Testis (tissue), 2 donors: ENCODE data around the gene CTIF.

Experiments used
- CTCF ChIP-seq, 3 experiments: fragments of 450-650 bp in 2 of 3; fragments of 200-600 bp in 1 of 3; sonication (generic) in 1 of 3; IDR thresholded peaks; one replicate each; pipeline ENCODE4 v1.5.1; 2016 to 2019; ENCODE audit warnings: antibody characterized with exemption in 3 of 3, mild to moderate bottlenecking in 2 of 3, moderate library complexity in 1 of 3
- POLR2A ChIP-seq: fragments of 450-650 bp; IDR thresholded peaks from one replicate; pipeline ENCODE4 v1.6.1; 2017; ENCODE audit warnings: antibody characterized with exemption, mild to moderate bottlenecking, moderate library complexity

- no peak for TF ChIP-seq CTCF (IDR thresholded peaks at IDR 0.05)
- TF ChIP-seq POLR2A, result no peak
Measured at GRCh38 chr18:48864876-48865275, 326.0 kb downstream of the CTIF start.
